Neural crest cell (in vitro differentiated cells): ENCODE measurements around the gene CENPM. TPM values are rescaled to one million over a fixed set of nuclear protein-coding genes. Genes with fewer than 3 reads are reported as not detected.
A peak's percentile ranks its signal among the peaks of the same experiment; 100 is the strongest.

Source experiments
- DNase-seq: peaks from one replicate; pipeline ENCODE4 v3.0.0; 2021; ENCODE audit warnings: low read depth, mixed read lengths, low spot score
- H3K27ac Mint-ChIP-seq: one replicate; pipeline ENCODE4 v1.8.0; 2021; ENCODE audit warnings: mild to moderate bottlenecking, mixed read lengths; ENCODE audit not compliant: unreplicated experiment
- H3K27me3 Mint-ChIP-seq: 2 replicates; pipeline ENCODE4 v1.8.0; 2021; ENCODE audit warnings: low read depth, mild to moderate bottlenecking, mixed read lengths
- H3K36me3 Mint-ChIP-seq: 2 replicates; pipeline ENCODE4 v1.8.0; 2021; ENCODE audit warnings: low read depth, mild to moderate bottlenecking, mixed read lengths
- H3K4me1 Mint-ChIP-seq: 2 replicates; pipeline ENCODE4 v1.8.0; 2021; ENCODE audit warnings: mixed read lengths
- H3K4me3 Mint-ChIP-seq: one replicate; pipeline ENCODE4 v1.8.0; 2021; ENCODE audit warnings: mild to moderate bottlenecking, mixed read lengths
- H3K9me3 Mint-ChIP-seq: 2 replicates; pipeline ENCODE4 v1.8.0; 2021; ENCODE audit warnings: mixed read lengths
- CTCF ChIP-seq: fragments of 200-600 bp; sonication (generic); conservative IDR thresholded peaks from 2 replicates; pipeline ENCODE4 v1.5.0; 2021; ENCODE audit warnings: antibody characterized with exemption, mild to moderate bottlenecking
- total RNA-seq: library from RNA; stranded (reverse); gene quantifications from 2 replicates; pipeline ENCODE4 v1.2.1, GENCODE V29; 2021

The CENPM gene
- total RNA-seq, 1 donor from 2014 or later: 48.9 TPM

- peak overlapping the region; percentile 69 for H3K4me3 Mint-ChIP-seq
- H3K9me3 Mint-ChIP-seq: no peaks in the 10 kb centered on the region
- TF ChIP-seq CTCF: peak; percentile 90
- peaks cover 7% of the 10 kb centered on the region for H3K36me3 Mint-ChIP-seq
- H3K27me3 Mint-ChIP-seq: no peaks in the 10 kb centered on the region
- peaks cover 39% of the 10 kb centered on the region for H3K4me1 Mint-ChIP-seq
- DNase-seq: peak; percentile 82
- H3K27ac Mint-ChIP-seq: peak overlapping the region; percentile 14
Measured at GRCh38 chr22:41940832-41941765, 5.9 kb downstream of the CENPM start.

GRCh38 chr22:41939981-41940831, 6.7 kb downstream of the CENPM start:
- no peak for TF ChIP-seq CTCF
- DNase-seq: no peak
- H3K36me3 Mint-ChIP-seq: peaks cover 5% of the 10 kb centered on the region
- peaks cover 32% of the 10 kb centered on the region for H3K4me1 Mint-ChIP-seq
- peak overlapping the region; percentile 73 for H3K27ac Mint-ChIP-seq
- no peaks in the 10 kb centered on the region for H3K9me3 Mint-ChIP-seq
- H3K27me3 Mint-ChIP-seq: no peaks in the 10 kb centered on the region
- peak overlapping the region; percentile 69 for H3K4me3 Mint-ChIP-seq

GRCh38 chr22:41936894-41937169, 10.1 kb downstream of the CENPM start:
- H3K36me3 Mint-ChIP-seq: peaks cover 2% of the 10 kb centered on the region
- peak overlapping the region; percentile 88 for H3K27ac Mint-ChIP-seq
- H3K27me3 Mint-ChIP-seq: no peaks in the 10 kb centered on the region
- no peak overlapping the region for H3K4me3 Mint-ChIP-seq
- TF ChIP-seq CTCF: no peak
- peaks cover 24% of the 10 kb centered on the region for H3K4me1 Mint-ChIP-seq
- no peak for DNase-seq
- H3K9me3 Mint-ChIP-seq: no peaks in the 10 kb centered on the region

GRCh38 chr22:41935509-41935908, 11.4 kb downstream of the CENPM start:
- H3K4me1 Mint-ChIP-seq: peaks cover 11% of the 10 kb centered on the region
- TF ChIP-seq CTCF: no peak
- no peaks in the 10 kb centered on the region for H3K36me3 Mint-ChIP-seq
- no peak for DNase-seq
- no peak overlapping the region for H3K4me3 Mint-ChIP-seq
- H3K27me3 Mint-ChIP-seq: no peaks in the 10 kb centered on the region
- no peak overlapping the region for H3K27ac Mint-ChIP-seq
- H3K9me3 Mint-ChIP-seq: no peaks in the 10 kb centered on the region

GRCh38 chr22:41935015-41935351, 12.0 kb downstream of the CENPM start:
- Mint-ChIP-seq H3K4me3 (no peak overlapping the region), H3K27me3 (no peaks in the 10 kb centered on the region), H3K4me1 (peaks cover 8% of the 10 kb centered on the region), H3K9me3 (no peaks in the 10 kb centered on the region), H3K36me3 (no peaks in the 10 kb centered on the region), H3K27ac (no peak overlapping the region)
- no peak for DNase-seq
- no peak for TF ChIP-seq CTCF
